ENCODE results near the gene ABCC1. TPM values are rescaled to one million over a fixed set of nuclear protein-coding genes. Genes with fewer than 3 reads are reported as not detected.
"Not testable (repeated sequence)": the region's sequence is repeated elsewhere in the genome, so short reads cannot be mapped to it uniquely, and the experiment has no call there.

The ABCC1 gene
- 10 to 100 TPM; 16.2 to 20.9 TPM for total RNA-seq
- long read RNA-seq, partial matches to known transcripts: 11 of 14 reads
- long read RNA-seq, other reads (novel, unspliced or antisense): 3 of 14 reads

DNA sequence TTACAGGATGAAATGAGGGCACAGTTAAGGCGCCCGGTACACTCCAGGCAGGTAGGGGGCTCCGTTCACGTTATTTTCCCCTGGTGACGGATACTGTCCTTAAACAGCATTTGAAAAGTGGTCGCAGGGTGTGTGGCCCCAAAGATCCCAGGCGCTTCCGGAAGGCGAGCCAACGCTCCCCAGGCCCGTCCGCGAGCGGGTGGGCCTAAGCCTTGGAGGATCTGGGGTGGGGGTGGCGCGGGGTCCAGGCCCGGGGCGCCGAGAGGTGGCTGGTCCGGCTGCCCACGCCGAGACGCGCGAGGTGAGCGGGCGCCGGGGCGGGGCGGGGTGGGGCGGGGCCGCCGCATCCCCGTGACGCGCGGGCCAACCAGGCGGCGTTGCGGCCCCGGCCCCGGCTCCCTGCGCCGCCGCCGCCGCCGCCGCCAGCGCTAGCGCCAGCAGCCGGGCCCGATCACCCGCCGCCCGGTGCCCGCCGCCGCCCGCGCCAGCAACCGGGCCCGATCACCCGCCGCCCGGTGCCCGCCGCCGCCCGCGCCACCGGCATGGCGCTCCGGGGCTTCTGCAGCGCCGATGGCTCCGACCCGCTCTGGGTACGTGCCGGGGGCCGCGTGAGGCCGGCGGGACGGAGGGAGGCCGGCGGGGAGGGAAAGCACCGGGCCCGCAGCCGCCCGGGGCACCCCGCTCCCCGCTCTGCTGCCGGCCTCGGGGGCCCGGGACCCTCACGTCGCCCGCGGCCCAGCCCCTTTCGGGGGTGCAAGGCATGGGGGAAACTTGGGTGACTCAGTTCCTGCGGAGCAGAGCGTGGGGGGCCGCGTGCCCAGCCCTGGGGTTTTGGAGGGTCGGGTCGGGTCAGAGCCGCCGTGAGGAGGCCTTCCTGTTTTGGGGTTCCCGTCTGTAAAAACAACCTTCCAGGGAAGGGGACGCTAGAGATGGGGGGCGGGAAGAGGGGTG is at the start of gene ABCC1:
Gene ABCC1, plus strand, starts transcription at position 407 of the 951 bp plus-strand sequence. Its CDS starts 136 bp downstream, at position 543.
- DNase-seq: peak; percentile 48
- peak; percentile 71 to 91 for ATAC-seq
- intact Hi-C loops (cut with DNase I): loop anchor here (2.0 to 10.0 kb wide), 3 partner anchors 55 to 105 kb away; no protein-coding TSS in a partner anchor

DNA sequence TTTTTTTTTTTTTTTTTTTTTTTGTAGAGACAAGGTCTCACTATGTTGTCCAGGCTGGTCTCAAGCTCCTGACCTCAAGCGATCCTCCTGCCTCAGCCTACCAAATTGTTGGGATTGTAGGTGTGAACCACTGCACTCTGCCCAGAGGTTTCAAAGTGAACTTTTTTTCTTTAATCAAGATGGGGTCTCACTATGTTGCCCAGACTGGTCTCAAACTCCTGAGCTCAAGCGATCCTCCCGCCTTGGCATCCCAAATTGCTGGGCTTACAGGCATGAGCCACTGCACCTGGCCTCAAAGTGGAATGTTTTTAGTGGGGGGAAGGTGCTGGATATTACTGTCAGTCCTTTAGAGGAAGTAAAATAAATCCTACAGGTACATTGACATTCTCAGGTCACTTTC is 49.1 kb upstream of the ABCC1 start:
- intact Hi-C loops (cut with DNase I): no loop called here
- DNase-seq: no peak
- no peak for ATAC-seq

- intact Hi-C loops (cut with DNase I): no loop called here
- DNase-seq (no peak), ATAC-seq (peak in 1 of 2 donors; percentile 24)
These were observed 48.4 kb upstream of the ABCC1 start for GRCh38 chr16:15900901-15901500.

DNA sequence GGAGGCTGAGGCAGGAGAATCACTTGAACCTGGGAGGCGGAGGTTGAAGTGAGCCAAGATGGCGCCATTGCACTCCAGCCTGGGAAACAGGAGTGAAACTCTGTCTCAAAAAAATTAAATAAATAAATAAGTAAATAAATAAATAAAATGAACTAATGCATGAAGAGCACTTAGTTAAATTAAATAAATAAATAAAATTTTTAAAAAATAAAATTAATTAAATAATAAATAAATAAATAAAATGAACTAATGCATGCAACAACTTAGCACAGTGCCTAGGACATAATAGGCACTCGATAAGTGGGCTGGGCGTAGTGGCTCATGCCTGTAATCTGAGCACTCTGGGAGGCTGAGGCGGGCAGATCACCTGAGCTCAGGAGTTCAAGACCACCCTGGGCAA is 45.5 kb upstream of the ABCC1 start:
- intact Hi-C loops (cut with DNase I): no loop called here
- no peak for ATAC-seq

GRCh38 chr16:15906439-15906838 is 43.0 kb upstream of the ABCC1 start:
- ATAC-seq: no peak
- no peak for DNase-seq
- intact Hi-C loops (cut with DNase I): no loop called here

More for the DNA sequence above, 45.5 kb upstream of the ABCC1 start:
- no peak for DNase-seq

DNA sequence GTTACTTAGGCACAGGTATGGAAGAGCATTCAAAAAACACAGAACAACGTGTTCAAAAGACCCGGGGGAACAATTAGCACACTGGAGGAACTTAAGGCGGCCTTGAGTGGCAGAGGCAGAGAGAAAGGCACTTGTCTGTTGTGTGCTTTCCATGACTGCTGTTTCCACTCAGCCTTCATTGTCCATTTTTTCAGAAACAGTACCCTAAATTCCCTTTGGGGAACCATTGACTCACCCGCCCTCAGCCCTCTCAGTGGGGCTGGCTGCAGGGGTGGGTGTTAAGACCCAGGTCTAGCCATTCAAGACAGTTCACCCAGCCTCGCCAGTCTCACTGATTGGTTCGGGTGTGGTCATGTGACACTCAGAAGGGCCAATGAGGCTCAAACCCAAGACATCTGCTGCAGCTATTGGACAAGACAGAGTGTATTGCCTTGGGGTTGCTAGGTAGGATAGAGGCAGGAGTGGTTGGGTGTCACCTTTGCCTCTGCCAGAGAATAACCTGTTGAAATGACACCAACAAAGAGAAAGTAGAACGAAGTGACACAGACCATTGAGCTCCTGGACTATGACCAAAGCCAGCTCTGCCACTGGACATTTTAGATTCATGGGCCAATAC is 41.4 kb upstream of the ABCC1 start:
- DNase-seq (no peak), ATAC-seq (peak in 1 of 2 donors; percentile 49)
- intact Hi-C loops (cut with DNase I): no loop called here

GRCh38 chr16:15911198-15911597 is 38.2 kb upstream of the ABCC1 start:
- ATAC-seq: no peak
- DNase-seq: no peak
- intact Hi-C loops (cut with DNase I): no loop called here

GRCh38 chr16:15913046-15913698 is 36.2 kb upstream of the ABCC1 start:
- no peak for ATAC-seq
- no peak for DNase-seq
- intact Hi-C loops (cut with DNase I): no loop called here

- ATAC-seq (no peak), DNase-seq (no peak)
- intact Hi-C loops (cut with DNase I): no loop called here
These were observed 33.8 kb upstream of the ABCC1 start for GRCh38 chr16:15915555-15916081.

DNA sequence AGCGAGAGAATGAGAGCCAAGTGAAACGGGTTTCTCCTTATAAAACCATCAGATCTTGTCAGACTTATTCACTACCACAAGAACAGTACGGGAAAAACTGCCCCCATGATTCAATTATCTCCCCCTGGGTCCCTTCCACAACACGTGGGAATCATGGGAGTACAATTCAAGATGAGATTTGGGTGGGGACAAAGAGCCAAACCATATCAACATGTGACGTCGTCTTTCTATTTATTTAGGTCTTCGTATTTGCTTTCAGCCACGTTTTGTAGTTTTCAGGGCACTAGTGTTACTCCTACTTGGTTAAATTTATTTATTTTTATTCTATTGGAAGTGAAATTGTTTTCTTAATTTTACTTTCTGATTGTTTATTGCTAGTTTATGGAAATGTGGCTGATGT is 33.1 kb upstream of the ABCC1 start:
- DNase-seq: no peak
- intact Hi-C loops (cut with DNase I): no loop called here
- no peak for ATAC-seq

DNA sequence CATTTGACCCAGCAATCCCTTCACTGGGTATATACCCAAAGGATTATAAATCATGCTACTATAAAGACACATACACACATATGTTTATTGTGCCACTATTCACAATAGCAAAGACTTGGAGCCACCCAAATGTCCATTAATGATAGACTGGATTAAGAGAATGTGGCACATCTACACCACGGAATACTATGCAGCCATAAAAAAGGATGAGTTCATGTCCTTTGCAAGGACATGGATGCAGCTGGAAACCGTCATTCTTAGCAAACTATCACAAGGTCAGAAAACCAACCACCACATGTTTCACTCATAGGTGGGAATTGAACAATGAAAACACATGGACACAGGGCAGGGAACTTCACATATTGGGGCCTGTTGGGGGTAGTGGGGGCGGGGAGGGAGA is 31.1 kb upstream of the ABCC1 start:
- ATAC-seq; intact Hi-C loops (cut with DNase I); DNase-seq: not testable (repeated sequence)

GRCh38 chr16:15919331-15919730 is 30.1 kb upstream of the ABCC1 start:
- ATAC-seq: no peak
- no peak for DNase-seq
- intact Hi-C loops (cut with DNase I): no loop called here

DNA sequence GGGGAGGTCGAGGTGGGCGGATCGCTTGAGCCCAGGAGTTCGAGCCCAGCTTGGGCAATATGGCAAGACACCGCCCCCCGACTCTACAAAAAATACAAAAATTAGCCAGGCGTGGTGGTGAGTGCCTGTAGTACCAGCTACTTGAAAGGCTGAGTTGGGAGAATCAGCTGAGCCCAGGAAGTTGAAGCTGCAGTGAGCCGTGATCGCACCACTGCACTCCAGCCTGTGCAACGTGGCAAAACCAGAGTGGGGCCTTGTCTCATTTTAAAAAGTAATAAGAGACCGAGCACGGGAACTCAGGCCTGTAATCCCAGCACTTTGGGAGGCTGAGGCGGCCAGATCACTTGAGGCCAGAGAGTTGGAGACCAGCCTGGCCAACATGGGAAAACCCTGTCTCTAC is 24.4 kb upstream of the ABCC1 start:
- intact Hi-C loops (cut with DNase I): no loop called here
- DNase-seq: no peak
- no peak for ATAC-seq

- DNase-seq: no peak
- intact Hi-C loops (cut with DNase I): no loop called here
These were observed 23.8 kb upstream of the ABCC1 start for GRCh38 chr16:15925631-15926030.

GRCh38 chr16:15928261-15929104 is 20.9 kb upstream of the ABCC1 start:
- ATAC-seq (no peak), DNase-seq (no peak)
- intact Hi-C loops (cut with DNase I): no loop called here

More at GRCh38 chr16:15925631-15926030, 23.8 kb upstream of the ABCC1 start:
- no peak for ATAC-seq

DNA sequence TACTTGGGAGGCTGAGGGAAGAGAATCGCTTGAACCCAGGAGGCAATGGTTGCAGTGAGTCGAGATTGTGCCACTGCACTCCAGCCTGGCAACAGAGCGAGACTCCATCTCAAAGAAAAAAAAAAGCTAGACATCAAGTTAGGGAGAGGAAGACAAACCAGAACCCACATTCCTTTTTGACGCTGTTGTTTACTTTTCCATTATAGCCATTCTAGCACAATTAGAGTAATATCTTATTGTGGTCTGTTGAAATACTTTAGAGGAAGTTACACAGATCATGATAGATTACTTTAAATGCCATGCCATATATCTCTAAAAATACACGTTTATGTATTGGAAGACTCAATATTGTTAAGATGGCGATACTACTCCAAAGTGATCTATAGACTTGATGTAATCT is 16.5 kb upstream of the ABCC1 start:
- DNase-seq (no peak), ATAC-seq (no peak)
- intact Hi-C loops (cut with DNase I): no loop called here

DNA sequence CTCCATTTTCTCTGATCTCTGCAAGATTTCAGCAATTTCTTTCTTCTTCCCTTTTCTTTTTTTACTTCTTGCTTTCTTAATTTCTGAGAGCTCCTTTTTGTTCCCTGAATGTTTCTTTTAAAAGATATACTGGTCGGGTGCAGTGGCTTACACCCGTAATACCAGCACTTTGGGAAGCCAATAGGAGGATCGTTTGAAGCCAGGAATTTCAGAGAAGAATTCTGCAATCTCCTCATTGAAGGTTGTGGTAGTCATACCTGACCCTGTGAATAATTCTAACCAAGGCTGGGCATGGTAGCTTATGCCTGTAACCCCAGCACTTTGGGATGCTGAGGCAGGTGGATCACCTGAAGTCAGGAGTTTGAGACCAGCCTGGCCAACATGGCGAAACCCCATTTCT is 15.6 kb upstream of the ABCC1 start:
- ATAC-seq (no peak), DNase-seq (no peak)
- intact Hi-C loops (cut with DNase I): no loop called here

DNA sequence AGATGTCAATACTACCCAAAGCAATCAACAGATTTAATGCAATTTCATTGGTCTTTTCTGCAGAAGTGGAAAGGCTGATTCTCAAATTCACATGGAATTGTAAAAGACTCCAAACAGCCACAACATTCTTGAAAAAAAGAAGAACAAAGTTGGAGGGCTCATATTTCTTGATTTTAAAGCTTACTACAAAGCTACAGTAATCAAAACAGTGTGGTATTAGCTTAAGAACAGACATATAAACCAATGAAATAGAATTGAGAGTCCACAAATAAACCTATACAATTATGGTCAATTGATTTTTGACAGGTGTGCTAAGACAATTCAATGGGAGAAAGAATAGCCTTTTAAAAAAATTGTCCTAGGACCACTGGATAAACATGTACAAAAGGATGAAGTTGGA is 14.4 kb upstream of the ABCC1 start:
- intact Hi-C loops (cut with DNase I): no loop called here
- DNase-seq (no peak), ATAC-seq (no peak)
